A549 (cell line): ENCODE results near the gene CFAP58.

Experiments used
- CEBPB ChIP-seq, 2 experiments: fragments of >200 bp in 1 of 2; sonication (Bioruptor Twin) in 1 of 2; formaldehyde crosslinking in 1 of 2; IDR thresholded peaks; 2 replicates each; pipeline ENCODE4 v1.6.1; 2012 to 2016
- CHD2 ChIP-seq: fragments of 150-350 bp; IDR thresholded peaks from 2 replicates; pipeline ENCODE4 v1.6.1; 2014; ENCODE audit warnings: low read length; ENCODE audit not compliant: partially characterized antibody
- FOSL2 ChIP-seq, 2 experiments: fragments of 450-650 bp in 1 of 2; fragments of >200 bp in 1 of 2; sonication (Bioruptor Twin) in 1 of 2; formaldehyde crosslinking; IDR thresholded peaks; 2 replicates each; pipeline versions ENCODE4 v1.5.0 to v1.6.1; 2016 to 2020; ENCODE audit warnings: mild to moderate bottlenecking in 1 of 2, moderate library complexity in 1 of 2
- MYC ChIP-seq: IDR thresholded peaks from 2 replicates; pipeline ENCODE4 v1.6.1; 2012; ENCODE audit warnings: mild to moderate bottlenecking, inconsistent platforms, low read length, improper control_type of control experiment, borderline replicate concordance
- NR3C1 ChIP-seq: fragments of >200 bp; sonication (Bioruptor Twin); formaldehyde crosslinking; IDR thresholded peaks from 3 replicates; pipeline ENCODE4 v1.6.1; 2017
- PHF8 ChIP-seq: fragments of 200-600 bp; sonication (generic); IDR thresholded peaks from 2 replicates; pipeline ENCODE4 v1.6.1; 2016; ENCODE audit warnings: low read depth, mild to moderate bottlenecking, antibody characterized with exemption, moderate library complexity, borderline replicate concordance
- POLR2A ChIP-seq: IDR thresholded peaks from 2 replicates; pipeline ENCODE4 v1.6.1; 2012; ENCODE audit warnings: mild to moderate bottlenecking, low read length
- POLR2AphosphoS2 ChIP-seq: conservative IDR thresholded peaks from 2 replicates; pipeline ENCODE4 v1.6.1; 2012; ENCODE audit warnings: low read length, improper control_type of control experiment, inconsistent platforms
- RAD21 ChIP-seq, 2 experiments: fragments of >200 bp in 1 of 2; sonication (Bioruptor Twin) in 1 of 2; formaldehyde crosslinking in 1 of 2; IDR thresholded peaks in 1 of 2; conservative IDR thresholded peaks in 1 of 2; 2 replicates in 1 of 2; 3 replicates in 1 of 2; pipeline ENCODE4 v1.6.1; 2012 to 2018; ENCODE audit warnings: inconsistent platforms in 1 of 2
- RCOR1 ChIP-seq: fragments of 150-350 bp; IDR thresholded peaks from 2 replicates; pipeline ENCODE4 v1.6.1; 2014; ENCODE audit warnings: antibody characterized with exemption, low read length, low read depth
- RFX5 ChIP-seq: fragments of 450-650 bp; IDR thresholded peaks from 2 replicates; pipeline ENCODE4 v1.7.1; 2014; ENCODE audit warnings: antibody characterized with exemption, mild to moderate bottlenecking, moderate library complexity
- USF2 ChIP-seq: fragments of 450-650 bp; IDR thresholded peaks from 2 replicates; pipeline ENCODE4 v1.6.1; 2014; ENCODE audit warnings: antibody characterized with exemption
- TF ChIP-seq, protein P1 (sequence below): fragments of >200 bp; sonication (Bioruptor Twin); formaldehyde crosslinking; IDR thresholded peaks from 3 replicates; pipeline ENCODE4 v1.5.1; 2016

- no peak for TF ChIP-seq USF2
- TF ChIP-seq, protein P1, sequence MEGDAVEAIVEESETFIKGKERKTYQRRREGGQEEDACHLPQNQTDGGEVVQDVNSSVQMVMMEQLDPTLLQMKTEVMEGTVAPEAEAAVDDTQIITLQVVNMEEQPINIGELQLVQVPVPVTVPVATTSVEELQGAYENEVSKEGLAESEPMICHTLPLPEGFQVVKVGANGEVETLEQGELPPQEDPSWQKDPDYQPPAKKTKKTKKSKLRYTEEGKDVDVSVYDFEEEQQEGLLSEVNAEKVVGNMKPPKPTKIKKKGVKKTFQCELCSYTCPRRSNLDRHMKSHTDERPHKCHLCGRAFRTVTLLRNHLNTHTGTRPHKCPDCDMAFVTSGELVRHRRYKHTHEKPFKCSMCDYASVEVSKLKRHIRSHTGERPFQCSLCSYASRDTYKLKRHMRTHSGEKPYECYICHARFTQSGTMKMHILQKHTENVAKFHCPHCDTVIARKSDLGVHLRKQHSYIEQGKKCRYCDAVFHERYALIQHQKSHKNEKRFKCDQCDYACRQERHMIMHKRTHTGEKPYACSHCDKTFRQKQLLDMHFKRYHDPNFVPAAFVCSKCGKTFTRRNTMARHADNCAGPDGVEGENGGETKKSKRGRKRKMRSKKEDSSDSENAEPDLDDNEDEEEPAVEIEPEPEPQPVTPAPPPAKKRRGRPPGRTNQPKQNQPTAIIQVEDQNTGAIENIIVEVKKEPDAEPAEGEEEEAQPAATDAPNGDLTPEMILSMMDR, result no peak
- no peak for TF ChIP-seq CEBPB (IDR thresholded peaks at IDR 0.05)
- TF ChIP-seq NR3C1, result no peak
- no peak for TF ChIP-seq MYC
- no peak for TF ChIP-seq POLR2A
- TF ChIP-seq FOSL2 (IDR thresholded peaks at IDR 0.05), result no peak
- no peak for TF ChIP-seq FOSL2 (CRISPR knock-in tag; IDR thresholded peaks at IDR 0.05)
- no peak for TF ChIP-seq PHF8
- no peak for TF ChIP-seq RAD21 (conservative IDR thresholded peaks at IDR 0.05 in 1 of 2, IDR thresholded peaks at IDR 0.05 in 1 of 2)
- no peak for TF ChIP-seq RFX5
- TF ChIP-seq CHD2, result no peak
- TF ChIP-seq POLR2AphosphoS2, result no peak
- TF ChIP-seq RCOR1, result no peak
Observed at GRCh38 chr10:104492329-104492940, 138.8 kb downstream of the CFAP58 start.
